Activated CD4-positive, alpha-beta memory T cell treated with anti-CD3 and anti-CD28 coated beads for 36 hours (primary cell): ENCODE results near the gene SRGAP1. TPM values are rescaled to one million over a fixed set of nuclear protein-coding genes. Genes with fewer than 3 reads are reported as not detected.

Experiments
- CTCF ChIA-PET: fragments of 350-600 bp; sonication (Branson Sonifier 250); formaldehyde crosslinking; loops from one replicate; lab custom pipeline; 2021; ENCODE audit warnings: antibody characterized with exemption, inconsistent platforms; lab: Charles Lee
- POLR2A ChIA-PET: fragments of 350-600 bp; sonication (Branson Sonifier 250); formaldehyde crosslinking; loops from one replicate; lab custom pipeline; 2021; ENCODE audit warnings: antibody characterized with exemption; lab: Charles Lee
- DNase-seq: peaks from one replicate; pipeline ENCODE4 v3.0.0-alpha.2; 2020
- H3K27ac Mint-ChIP-seq: one replicate; pipeline ENCODE4 v1.8.0; 2021; ENCODE audit warnings: mixed read lengths
- H3K27me3 Mint-ChIP-seq: one replicate; pipeline ENCODE4 v1.8.0; 2021; ENCODE audit warnings: mixed read lengths
- H3K36me3 Mint-ChIP-seq: one replicate; pipeline ENCODE4 v1.8.0; 2021; ENCODE audit warnings: mixed read lengths
- H3K4me1 Mint-ChIP-seq: one replicate; pipeline ENCODE4 v1.8.0; 2021; ENCODE audit warnings: low read depth, mixed read lengths
- H3K4me3 Mint-ChIP-seq: one replicate; pipeline ENCODE4 v1.8.0; 2021; ENCODE audit warnings: mild to moderate bottlenecking, mixed read lengths
- H3K9me3 Mint-ChIP-seq: one replicate; pipeline ENCODE4 v1.8.0; 2021; ENCODE audit warnings: mixed read lengths
- intact Hi-C: fragments of 100-400 bp; cut with micrococcal nuclease; formaldehyde crosslinking; loops from one replicate; pipeline ENCODE4 v1.15.1; 2023
- total RNA-seq, 2 experiments: library from RNA; stranded (reverse); gene quantifications; one replicate each; pipeline ENCODE4 v1.2.3, GENCODE V29; 2021

Gene SRGAP1
- total RNA-seq, 2 experiments from 2014 or later: 0.10 to 0.12 TPM

DNA sequence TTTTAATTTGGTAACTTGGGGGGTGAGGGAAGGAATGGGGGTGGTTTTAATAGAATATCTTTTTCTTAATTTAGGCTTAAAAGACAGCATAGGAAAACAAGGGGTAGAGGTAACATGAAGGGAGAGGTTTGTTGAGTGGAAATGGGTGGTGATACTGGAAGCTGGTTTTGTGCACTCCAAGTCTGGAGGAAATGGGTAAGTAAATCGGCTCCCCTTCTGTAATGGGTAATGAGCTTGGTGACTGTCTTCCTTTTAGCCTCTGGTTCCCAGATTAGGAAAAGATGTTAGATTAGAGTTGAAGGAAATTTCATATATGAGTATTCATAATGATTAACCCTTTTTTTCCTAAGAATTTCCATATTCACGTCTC lies 122.1 kb downstream of the SRGAP1 start:
- no peak overlapping the region for H3K27ac Mint-ChIP-seq
- CTCF ChIA-PET: no interaction called here
- no peaks in the 10 kb centered on the region for H3K4me1 Mint-ChIP-seq
- intact Hi-C loops: no loop called here
- DNase-seq: no peak
- no peaks in the 10 kb centered on the region for H3K9me3 Mint-ChIP-seq
- peaks cover 3% of the 10 kb centered on the region for H3K27me3 Mint-ChIP-seq
- POLR2A ChIA-PET: no interaction called here
- no peak overlapping the region for H3K4me3 Mint-ChIP-seq
- H3K36me3 Mint-ChIP-seq: no peaks in the 10 kb centered on the region

DNA sequence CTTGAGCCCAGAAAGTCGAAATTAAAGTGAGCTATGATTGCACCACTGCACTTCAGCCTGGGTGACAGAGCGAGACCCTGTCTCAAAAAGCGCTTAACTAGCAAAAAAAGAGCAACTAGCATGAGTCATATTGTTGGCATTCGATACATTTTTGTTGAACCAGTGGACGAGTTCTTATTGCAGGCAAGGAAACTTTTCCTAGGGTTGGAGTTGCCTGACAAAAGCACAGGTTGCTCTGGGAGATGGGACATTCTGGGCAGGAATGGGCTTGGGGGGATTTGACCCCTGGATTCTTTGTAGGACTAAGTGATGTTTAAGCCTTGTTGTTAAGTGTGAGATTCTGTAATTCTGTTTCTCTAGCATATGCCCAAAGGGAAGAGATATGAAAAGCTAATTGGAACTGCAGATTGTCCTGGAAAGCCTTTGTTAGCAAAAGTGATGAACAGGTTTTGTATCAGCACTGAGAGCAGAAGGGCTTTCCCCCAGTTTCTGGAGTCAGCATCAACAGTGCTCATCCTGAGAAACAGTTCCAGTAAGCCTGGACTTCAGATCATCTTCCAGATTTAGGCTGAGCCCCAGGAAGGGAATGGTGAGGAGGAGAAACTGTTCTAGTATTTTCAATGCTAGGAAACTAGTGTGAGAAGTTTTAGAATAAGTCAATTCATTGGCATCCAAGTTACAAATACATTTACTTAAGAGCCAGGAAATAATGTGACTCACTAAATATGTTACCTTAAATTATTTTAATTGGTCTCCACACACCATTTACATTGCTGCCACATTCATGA lies 123.1 kb downstream of the SRGAP1 start:
- Mint-ChIP-seq H3K36me3 (no peaks in the 10 kb centered on the region), H3K27me3 (peaks cover 3% of the 10 kb centered on the region), H3K9me3 (no peaks in the 10 kb centered on the region), H3K4me1 (no peaks in the 10 kb centered on the region), H3K4me3 (no peak overlapping the region), H3K27ac (no peak overlapping the region)
- ChIA-PET CTCF (no interaction called here), POLR2A (no interaction called here)
- intact Hi-C loops: no loop called here
- DNase-seq: no peak

DNA sequence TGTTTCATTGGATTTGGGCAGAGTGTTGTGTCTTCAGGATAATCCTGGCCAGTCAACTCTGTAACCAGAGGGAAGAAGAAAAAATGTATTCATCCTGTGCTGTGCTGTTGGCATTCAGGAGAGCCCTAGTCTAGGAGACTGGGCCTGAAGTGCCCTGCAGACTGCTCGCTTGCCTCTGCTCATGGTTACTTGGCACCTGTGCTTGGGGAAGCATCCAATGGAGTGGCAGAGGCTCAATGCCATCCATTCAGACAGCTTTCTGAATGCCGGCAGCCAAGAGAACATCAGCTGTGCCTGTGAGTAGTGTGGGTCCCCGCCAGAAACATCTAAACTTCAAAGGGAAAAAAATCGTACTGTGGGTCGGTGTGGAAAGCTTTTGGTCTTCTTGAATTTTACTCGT lies 124.2 kb downstream of the SRGAP1 start:
- Mint-ChIP-seq H3K36me3 (no peaks in the 10 kb centered on the region), H3K4me1 (no peaks in the 10 kb centered on the region), H3K4me3 (no peak overlapping the region), H3K27me3 (peaks cover 3% of the 10 kb centered on the region), H3K27ac (no peak overlapping the region), H3K9me3 (no peaks in the 10 kb centered on the region)
- POLR2A ChIA-PET: no interaction called here
- no peak for DNase-seq
- intact Hi-C loops: no loop called here
- CTCF ChIA-PET: no interaction called here

DNA sequence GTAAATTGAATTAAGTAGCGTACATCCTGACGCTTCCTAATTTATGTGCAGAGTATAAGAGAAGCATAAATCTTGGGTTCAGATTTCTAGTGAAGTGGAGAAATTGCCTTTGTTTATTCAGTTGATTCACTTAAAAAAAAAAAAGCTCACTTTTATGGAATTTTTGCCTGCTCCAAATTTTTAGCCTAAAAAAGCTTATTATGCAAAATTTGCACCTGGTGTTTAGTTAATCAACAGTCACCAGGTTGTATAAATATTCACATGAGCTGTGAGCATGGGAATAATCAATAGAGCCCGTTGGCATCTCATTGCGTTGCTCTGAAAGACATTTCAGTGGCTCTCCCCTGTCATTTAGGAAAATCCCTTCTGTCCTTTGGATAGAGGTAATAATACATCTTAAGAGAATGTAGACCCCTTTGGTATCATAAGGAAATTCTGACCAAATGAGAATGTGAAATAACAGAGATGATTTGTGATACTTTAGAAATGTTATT lies 132.4 kb downstream of the SRGAP1 start:
- Mint-ChIP-seq H3K36me3 (no peaks in the 10 kb centered on the region), H3K9me3 (no peaks in the 10 kb centered on the region), H3K4me1 (no peaks in the 10 kb centered on the region), H3K4me3 (no peak overlapping the region), H3K27ac (no peak overlapping the region), H3K27me3 (peaks cover 3% of the 10 kb centered on the region)
- intact Hi-C loops: no loop called here
- DNase-seq: no peak
- ChIA-PET CTCF (no interaction called here), POLR2A (no interaction called here)

DNA sequence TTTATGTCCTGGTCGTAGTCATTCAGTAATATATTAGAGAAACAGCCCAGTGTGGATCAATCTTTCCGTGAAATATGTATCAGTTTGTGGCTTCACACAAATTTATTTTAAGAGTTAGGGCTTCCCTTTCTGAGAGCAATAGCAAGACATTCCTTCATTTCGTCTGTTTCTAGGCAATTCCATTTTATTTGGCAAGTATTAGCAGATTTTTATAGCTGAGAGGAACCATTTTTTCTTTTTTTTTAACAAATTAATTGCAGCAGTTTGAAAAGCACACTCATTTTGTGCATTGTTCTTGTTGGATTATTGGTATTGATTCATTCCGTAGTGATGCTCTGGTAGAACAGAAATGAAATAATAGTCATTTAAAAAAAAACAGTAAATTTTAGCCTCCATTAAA lies 132.9 kb downstream of the SRGAP1 start:
- POLR2A ChIA-PET: no interaction called here
- Mint-ChIP-seq H3K27me3 (peaks cover 3% of the 10 kb centered on the region), H3K4me1 (no peaks in the 10 kb centered on the region), H3K9me3 (no peaks in the 10 kb centered on the region), H3K36me3 (no peaks in the 10 kb centered on the region), H3K27ac (no peak overlapping the region), H3K4me3 (no peak overlapping the region)
- DNase-seq: no peak
- intact Hi-C loops: no loop called here
- CTCF ChIA-PET: no interaction called here

DNA sequence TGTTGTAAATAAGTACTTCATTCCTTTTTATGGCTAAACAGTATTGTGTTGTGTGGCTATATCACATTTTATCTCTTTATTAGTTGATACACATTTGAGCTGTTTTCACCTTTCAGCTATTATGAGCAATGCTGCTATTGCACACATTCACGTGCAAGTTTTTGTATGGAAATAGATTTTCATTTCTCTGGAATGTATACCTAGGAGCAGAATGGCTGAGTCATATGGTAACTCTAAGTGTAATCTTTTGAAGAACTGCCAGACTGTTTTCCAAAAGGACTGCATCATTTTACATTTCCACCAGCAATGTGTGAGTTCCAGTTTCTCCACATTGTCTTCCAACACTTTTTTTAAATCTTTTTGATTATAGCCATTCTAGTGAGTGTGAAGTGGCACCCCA lies 134.0 kb downstream of the SRGAP1 start:
- no peak overlapping the region for H3K4me3 Mint-ChIP-seq
- H3K27me3 Mint-ChIP-seq: peaks cover 3% of the 10 kb centered on the region
- H3K9me3 Mint-ChIP-seq: no peaks in the 10 kb centered on the region
- CTCF ChIA-PET: no interaction called here
- no peaks in the 10 kb centered on the region for H3K36me3 Mint-ChIP-seq
- H3K4me1 Mint-ChIP-seq: no peaks in the 10 kb centered on the region
- DNase-seq: no peak
- intact Hi-C loops: no loop called here
- no peak overlapping the region for H3K27ac Mint-ChIP-seq
- POLR2A ChIA-PET: no interaction called here

DNA sequence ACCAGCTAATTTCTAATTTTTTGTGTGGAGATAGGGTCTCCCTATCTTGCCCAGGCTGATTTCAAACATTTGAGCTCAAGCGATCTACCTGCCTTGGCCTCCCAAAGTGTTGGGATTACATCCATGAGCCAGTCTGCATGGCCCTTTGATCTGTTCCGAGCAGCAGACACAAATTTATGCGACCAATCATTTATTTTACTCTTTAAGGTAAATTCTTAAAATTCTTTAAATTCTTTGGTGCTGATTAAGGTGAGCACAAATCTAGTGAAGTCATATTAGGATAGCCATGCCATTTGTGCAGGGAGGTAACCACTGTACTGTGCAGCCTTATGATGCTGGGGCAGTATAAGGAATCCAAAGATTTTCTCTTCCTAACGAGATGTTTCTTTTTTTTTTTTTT lies 135.7 kb downstream of the SRGAP1 start:
- DNase-seq: no peak
- H3K27ac Mint-ChIP-seq: no peak overlapping the region
- no peaks in the 10 kb centered on the region for H3K4me1 Mint-ChIP-seq
- ChIA-PET CTCF (no interaction called here), POLR2A (no interaction called here)
- H3K4me3 Mint-ChIP-seq: no peak overlapping the region
- peaks cover 6% of the 10 kb centered on the region for H3K27me3 Mint-ChIP-seq
- intact Hi-C loops: no loop called here
- H3K9me3 Mint-ChIP-seq: no peaks in the 10 kb centered on the region
- no peaks in the 10 kb centered on the region for H3K36me3 Mint-ChIP-seq

DNA sequence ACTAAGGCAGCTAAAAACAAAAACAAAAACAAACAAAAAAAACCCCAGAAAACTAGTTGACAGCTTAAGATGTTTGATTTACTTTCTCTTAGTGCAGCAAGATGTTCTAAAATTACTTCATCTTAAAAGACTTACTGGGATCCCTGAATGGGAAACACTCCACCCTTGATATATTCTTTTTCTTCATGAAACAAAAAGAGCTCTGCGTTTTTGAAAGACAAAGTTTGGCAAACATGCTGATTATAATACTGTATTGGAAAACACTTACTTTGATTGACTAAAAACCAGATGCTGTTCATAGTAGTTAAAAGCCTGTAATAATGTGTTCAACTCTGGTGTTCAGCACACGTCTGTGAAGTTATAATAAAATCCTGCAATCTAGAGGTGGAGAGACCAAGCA lies 136.8 kb downstream of the SRGAP1 start:
- H3K4me3 Mint-ChIP-seq: no peak overlapping the region
- DNase-seq: no peak
- no peaks in the 10 kb centered on the region for H3K4me1 Mint-ChIP-seq
- H3K27ac Mint-ChIP-seq: no peak overlapping the region
- peaks cover 6% of the 10 kb centered on the region for H3K27me3 Mint-ChIP-seq
- no peaks in the 10 kb centered on the region for H3K36me3 Mint-ChIP-seq
- H3K9me3 Mint-ChIP-seq: no peaks in the 10 kb centered on the region
- intact Hi-C loops: no loop called here
- POLR2A ChIA-PET: no interaction called here
- CTCF ChIA-PET: no interaction called here

DNA sequence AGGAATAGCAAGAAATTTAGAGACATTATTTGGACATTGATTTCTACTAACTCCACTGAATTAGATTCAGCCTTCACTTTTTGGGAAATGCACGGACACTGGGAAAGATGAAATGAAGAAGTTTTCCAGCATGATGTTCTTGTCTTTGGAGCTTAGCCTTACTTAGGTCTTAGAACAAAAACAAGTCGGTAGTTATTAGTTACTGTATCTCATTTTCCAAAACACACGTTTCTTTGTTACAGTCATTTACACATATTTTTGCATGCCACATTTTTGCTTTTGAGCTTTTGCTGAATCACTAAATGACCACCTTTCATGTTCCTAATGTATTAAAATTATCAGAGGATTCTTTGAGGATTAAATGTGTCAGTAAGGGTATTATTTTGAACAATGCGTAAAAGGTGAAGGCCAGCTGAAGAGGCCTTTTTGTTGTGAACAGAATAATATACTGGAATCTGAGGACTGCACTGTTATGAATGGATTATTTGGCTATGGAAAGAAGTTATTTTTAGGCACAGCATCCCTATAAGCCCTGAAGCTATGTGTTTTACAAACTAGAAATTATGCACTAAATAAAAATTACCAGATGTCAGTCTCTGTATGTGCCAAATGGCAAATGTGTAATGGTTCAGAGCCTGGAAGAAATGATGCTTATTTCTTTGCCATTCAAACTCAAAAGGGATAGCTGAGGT lies 138.2 kb downstream of the SRGAP1 start:
- Mint-ChIP-seq H3K27me3 (peaks cover 6% of the 10 kb centered on the region), H3K9me3 (no peaks in the 10 kb centered on the region), H3K4me1 (no peaks in the 10 kb centered on the region), H3K27ac (no peak overlapping the region), H3K36me3 (no peaks in the 10 kb centered on the region), H3K4me3 (no peak overlapping the region)
- POLR2A ChIA-PET: no interaction called here
- intact Hi-C loops: no loop called here
- DNase-seq: no peak
- CTCF ChIA-PET: no interaction called here

DNA sequence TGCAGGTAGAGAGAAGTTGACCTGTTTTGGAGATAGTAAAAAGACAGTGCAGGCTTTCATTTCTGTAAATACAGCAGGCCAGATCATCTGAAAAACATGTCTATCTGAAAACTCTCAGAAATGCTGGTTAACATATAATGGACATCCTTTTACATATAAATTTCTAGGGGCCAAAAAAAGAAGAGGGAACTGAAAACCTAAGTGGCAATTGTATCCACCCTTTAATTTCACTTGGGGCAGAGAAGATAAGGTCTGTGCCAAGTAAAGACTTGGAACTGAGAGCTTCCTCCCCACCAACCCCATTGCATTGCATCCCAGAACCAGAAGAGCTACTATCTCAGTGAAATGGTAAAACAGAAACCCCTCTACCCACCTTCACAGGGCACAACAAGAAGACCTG lies 141.0 kb downstream of the SRGAP1 start:
- no peaks in the 10 kb centered on the region for H3K36me3 Mint-ChIP-seq
- CTCF ChIA-PET: interaction anchor here (0.7 kb wide), 1 partner anchor 825 kb away, joined by 3 read pairs; no protein-coding TSS in a partner anchor
- no peaks in the 10 kb centered on the region for H3K4me1 Mint-ChIP-seq
- H3K27me3 Mint-ChIP-seq: peaks cover 10% of the 10 kb centered on the region
- no peak for DNase-seq
- H3K4me3 Mint-ChIP-seq: no peak overlapping the region
- POLR2A ChIA-PET: no interaction called here
- intact Hi-C loops: no loop called here
- H3K9me3 Mint-ChIP-seq: no peaks in the 10 kb centered on the region
- no peak overlapping the region for H3K27ac Mint-ChIP-seq

DNA sequence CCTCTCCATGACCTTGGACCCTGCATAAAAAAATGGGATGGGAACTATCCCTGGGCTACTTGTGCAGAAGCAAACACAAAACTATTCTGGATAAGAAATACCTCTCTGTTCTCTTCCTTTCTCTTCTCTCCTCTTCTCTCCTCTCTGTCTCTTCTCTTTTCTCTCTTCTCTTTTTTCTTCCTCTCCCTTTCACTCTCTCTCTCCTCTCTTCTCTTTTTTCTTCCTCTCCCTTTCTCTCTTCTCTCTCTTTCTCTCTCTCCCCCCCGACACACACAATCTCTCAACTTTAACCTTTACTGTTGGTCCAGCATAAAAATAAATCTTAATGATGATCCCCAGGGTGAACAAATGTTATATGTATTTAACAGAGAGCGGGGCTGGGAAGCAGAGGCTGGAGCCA lies 141.4 kb downstream of the SRGAP1 start:
- peaks cover 10% of the 10 kb centered on the region for H3K27me3 Mint-ChIP-seq
- no peak for DNase-seq
- intact Hi-C loops: no loop called here
- H3K9me3 Mint-ChIP-seq: no peaks in the 10 kb centered on the region
- ChIA-PET POLR2A (no interaction called here), CTCF (no interaction called here)
- no peaks in the 10 kb centered on the region for H3K36me3 Mint-ChIP-seq
- no peak overlapping the region for H3K4me3 Mint-ChIP-seq
- H3K4me1 Mint-ChIP-seq: no peaks in the 10 kb centered on the region
- H3K27ac Mint-ChIP-seq: no peak overlapping the region

DNA sequence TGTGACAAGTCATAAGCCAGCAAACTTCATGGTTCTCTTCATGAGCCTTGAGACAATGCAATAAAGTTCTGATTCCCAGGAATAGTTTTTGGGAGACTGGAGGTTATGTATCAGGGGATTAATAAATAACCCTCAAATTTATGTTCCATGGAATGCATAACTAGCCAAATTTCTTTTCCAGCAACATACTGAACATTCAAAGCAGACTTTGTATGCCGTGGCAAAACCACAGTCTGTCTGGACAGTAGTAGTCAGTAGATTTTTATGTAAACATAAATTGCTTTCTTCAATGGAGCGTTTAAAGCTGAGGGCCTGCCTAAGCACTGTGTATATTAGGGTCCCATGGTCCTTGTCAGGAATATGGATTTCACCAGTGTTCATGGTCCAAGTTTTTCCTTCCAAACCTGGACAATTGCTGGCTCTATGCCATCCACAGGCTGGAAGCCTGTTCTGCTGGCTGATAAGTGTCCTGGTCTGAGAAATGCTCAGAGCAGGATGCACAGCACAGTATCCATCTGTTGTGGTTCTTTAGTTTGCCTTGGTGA lies 144.9 kb downstream of the SRGAP1 start:
- no peak for DNase-seq
- no peaks in the 10 kb centered on the region for H3K36me3 Mint-ChIP-seq
- no peak overlapping the region for H3K4me3 Mint-ChIP-seq
- no peak overlapping the region for H3K27ac Mint-ChIP-seq
- no peaks in the 10 kb centered on the region for H3K9me3 Mint-ChIP-seq
- POLR2A ChIA-PET: no interaction called here
- CTCF ChIA-PET: no interaction called here
- no peaks in the 10 kb centered on the region for H3K4me1 Mint-ChIP-seq
- H3K27me3 Mint-ChIP-seq: peaks cover 10% of the 10 kb centered on the region
- intact Hi-C loops: no loop called here
